HG02840 (cell line): Measurements from ENCODE around the gene PLPP7.

ENCODE experiments used
- ATAC-seq: cut with Tn5 transposase; IDR thresholded peaks from one replicate; pipeline ENCODE4 v1.9.1; 2021; ENCODE audit warnings: mild to moderate bottlenecking, moderate library complexity, moderate number of reproducible peaks; ENCODE audit not compliant: unreplicated experiment, low FRiP score

PLPP7 gene

GRCh38 chr9:131280660-131281059 lies 8.9 kb upstream of the PLPP7 start:
- no peak for ATAC-seq

- no peak for ATAC-seq
Observed at GRCh38 chr9:131281119-131281965, 8.2 kb upstream of the PLPP7 start.

- ATAC-seq: no peak
Observed at GRCh38 chr9:131282175-131282574, 7.3 kb upstream of the PLPP7 start.

DNA sequence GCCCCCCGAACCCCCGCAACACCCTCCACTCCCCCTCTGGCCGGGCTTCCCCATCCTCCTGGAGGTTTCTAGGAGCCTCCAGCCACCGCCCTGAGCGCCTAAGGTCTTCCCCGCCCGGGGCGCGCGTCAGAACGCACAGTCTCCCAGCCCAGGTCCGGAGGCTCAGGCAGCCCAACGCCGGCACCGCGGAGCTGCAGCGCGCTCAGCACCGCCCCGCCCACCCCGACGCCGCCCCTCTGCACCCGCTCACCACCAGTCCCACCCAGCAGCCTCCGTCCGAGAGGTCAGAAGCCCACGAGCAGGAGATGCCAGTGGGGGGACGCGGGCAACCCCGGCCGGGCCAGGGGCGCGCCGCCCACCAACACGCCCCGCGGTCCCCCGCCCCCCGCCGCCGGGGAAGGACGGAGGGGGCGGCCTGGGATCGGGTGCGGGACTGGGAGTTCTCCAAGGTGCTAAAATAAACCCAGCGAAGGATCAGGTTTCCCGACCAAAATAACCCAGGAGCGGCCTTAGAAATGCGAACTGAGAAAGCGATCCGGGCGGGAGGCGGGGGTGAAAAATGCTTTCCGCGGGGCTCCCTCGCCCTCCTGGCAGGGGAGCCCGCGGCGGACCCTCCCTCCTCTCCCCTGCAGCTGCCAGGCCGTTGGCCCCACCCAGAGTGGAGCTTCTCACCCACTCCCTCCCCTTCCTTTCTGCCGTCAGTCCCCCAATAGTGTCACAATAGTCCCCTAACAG lies 6.7 kb upstream of the PLPP7 start:
- no peak for ATAC-seq

- ATAC-seq: no peak
Observed at GRCh38 chr9:131284856-131285255, 4.7 kb upstream of the PLPP7 start.

DNA sequence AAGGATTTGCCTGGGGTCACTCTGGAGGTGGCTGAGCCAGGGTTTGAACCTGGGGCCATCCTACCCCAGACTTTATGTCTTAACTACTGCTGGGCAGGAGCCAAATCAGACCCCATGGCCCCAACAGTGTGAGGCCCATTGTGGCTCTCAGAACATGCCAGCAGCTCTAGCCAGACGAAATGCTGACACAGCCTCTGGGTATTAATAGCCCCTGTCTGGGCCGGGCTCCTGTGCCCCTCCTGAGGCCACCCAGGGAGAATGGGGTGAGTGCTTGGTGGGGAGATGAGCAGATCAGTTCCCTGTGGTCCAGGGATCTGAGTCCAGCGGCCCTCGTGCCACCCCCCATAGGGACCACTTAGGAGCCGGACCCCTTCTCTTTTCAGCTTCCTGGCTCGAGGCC lies 2.2 kb upstream of the PLPP7 start:
- ATAC-seq: no peak

GRCh38 chr9:131288217-131288616 lies 1.3 kb upstream of the PLPP7 start:
- ATAC-seq: no peak

- no peak for ATAC-seq
Observed at GRCh38 chr9:131290036-131290766, 678 bp downstream of the PLPP7 start.

- ATAC-seq: no peak
Observed at GRCh38 chr9:131290767-131291370, 1.3 kb downstream of the PLPP7 start.

DNA sequence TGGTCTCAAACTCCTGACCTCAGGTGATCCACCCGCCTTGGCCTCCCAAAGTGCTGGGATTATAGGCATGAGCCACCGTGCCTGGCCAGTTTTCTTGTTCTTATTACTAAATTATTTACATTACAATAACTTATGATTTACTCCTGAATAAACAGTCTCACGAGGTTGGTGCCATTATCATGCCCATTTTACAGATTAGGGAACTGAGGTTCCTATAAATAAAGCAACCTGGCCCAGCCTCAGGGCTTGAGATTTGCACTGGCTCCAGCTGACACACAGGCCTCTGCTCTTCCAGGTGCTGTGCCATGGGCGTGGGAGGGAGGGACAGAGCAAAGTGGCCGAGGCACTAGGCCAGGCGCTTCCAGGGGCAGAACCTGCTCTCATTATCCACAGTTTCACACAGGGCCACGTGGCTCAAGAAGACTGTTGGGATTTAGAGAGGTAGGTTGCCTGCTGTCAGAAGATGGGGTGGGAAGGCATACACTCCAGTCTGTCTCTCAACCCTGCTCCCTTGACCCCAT lies 2.3 kb downstream of the PLPP7 start:
- no peak for ATAC-seq

- ATAC-seq: no peak
Observed at GRCh38 chr9:131292937-131293336, 3.4 kb downstream of the PLPP7 start.

- ATAC-seq: no peak
Observed at GRCh38 chr9:131296460-131296859, 6.9 kb downstream of the PLPP7 start.

DNA sequence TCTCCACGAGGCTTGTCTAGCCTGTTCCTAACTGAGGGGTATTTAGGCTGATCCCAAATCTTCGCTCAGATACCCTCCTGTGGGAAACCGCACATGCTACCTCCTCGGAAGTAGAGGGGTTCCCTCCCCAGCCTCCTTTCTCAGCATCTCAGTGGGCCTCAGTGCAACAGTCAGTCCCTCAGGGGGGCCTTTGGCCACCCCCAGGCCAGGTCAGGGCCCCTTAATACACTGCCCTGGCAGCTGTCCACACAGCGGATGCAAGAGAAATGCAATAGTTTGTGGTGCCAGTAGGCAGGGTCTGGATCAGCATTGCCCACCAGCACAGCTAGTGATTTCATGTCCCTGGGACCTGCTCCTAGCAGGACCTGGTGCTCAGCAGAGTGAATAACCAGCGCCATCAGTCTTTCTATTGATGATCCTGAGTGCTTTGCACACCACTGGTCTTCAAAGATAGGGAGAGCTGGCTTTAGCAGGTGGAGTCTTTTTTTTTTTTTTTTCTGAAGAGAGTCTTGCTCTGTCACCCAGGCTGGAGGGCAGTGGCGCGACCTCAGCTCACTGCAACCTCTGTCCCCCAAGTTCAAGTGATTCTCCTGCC lies 7.5 kb downstream of the PLPP7 start:
- ATAC-seq: no peak

GRCh38 chr9:131297903-131298302 lies 8.4 kb downstream of the PLPP7 start:
- no peak for ATAC-seq

GRCh38 chr9:131298341-131298740 lies 8.8 kb downstream of the PLPP7 start:
- ATAC-seq: no peak

GRCh38 chr9:131298816-131299215 lies 9.3 kb downstream of the PLPP7 start:
- ATAC-seq: no peak

- no peak for ATAC-seq
Observed at GRCh38 chr9:131299346-131299960, 9.9 kb downstream of the PLPP7 start.

- ATAC-seq: no peak
Observed at GRCh38 chr9:131299961-131300347, 10.4 kb downstream of the PLPP7 start.

DNA sequence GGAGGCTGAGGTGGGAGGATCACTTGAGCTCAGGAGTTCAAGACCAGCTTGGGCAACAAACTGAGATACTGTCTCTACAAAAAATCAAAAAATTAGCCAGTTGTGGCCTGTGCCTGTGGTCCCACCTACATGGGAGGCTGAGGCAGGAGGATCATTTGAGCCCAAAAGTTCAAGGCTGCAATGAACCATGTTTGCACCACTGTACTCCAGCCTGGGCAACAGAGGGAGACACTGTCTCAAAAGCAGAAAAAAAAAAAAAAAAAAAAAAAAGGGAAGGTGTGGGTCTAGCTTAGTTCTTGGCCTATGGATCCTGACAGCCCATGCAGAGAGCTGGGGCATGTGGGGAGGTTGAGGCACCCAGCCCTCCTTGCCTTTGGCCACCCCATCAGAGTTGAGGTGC lies 10.9 kb downstream of the PLPP7 start:
- no peak for ATAC-seq
